NCI-H2107 treated with DMSO at 0.1 percent for 48 hours (cell line): ENCODE data around the gene GRAP.
"Not testable (repeated sequence)": the region's sequence is repeated elsewhere in the genome, so short reads cannot be mapped to it uniquely, and the experiment has no call there.

ENCODE experiments used
- DNase-seq: peaks from one replicate; lab custom pipeline; 2025; ENCODE audit not compliant: unreplicated experiment; lab: John Stamatoyannopoulos, UW

The GRAP gene

GRCh38 chr17:19046782-19047375 lies at the start of gene GRAP:
Gene GRAP (minus strand): TSS chr17:19046957. CDS start chr17:19046926, 31 bp downstream.
- DNase-seq = not testable (repeated sequence)

GRCh38 chr17:19093684-19094438 lies 47.1 kb upstream of the GRAP start:
- not testable (repeated sequence) for DNase-seq

DNA sequence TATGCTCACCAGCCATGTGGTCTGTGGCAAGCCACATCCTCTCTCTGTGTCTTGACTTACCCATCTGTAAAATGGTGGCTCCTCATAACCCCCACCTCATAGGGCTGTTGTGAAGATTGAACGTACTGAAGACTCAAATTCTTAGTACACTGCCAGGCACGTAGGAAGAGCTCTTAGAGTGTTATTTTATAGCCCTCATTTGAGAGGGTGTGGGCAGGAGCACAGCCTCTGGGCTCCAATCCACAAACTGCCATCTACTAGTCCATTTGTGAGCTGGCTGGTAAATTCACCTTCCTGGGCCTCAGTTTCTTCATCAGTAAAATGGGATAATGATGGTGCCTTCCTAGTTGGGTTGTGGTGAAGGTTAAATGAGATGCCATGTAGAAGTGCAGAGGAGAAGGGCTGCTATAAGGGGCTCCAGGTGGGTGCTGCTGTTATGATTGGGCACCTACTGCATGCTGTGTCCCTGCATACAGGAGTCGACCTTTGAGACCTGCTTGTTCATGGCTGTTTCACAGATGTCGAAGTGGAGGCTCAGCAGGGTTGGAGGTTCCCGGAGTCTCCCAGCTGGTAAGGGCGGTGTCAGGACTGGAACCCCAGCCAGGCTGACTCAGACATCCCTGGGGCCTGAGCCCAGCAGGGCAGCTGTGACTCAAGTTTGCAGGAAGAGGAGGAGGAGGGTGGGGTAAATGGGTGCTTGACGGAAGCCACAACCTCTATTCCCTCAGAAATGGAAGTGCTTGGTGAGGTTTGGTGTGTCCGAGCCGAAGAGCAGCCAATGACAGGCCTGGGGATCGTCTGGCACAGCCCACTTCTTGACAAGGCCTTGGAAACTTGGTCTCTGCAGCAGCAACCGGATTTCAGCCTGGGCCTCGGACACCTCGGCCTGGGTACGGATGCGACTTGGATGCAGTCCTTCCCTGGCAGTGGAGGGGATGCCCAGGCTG lies 46.3 kb upstream of the GRAP start:
- not testable (repeated sequence) for DNase-seq

GRCh38 chr17:19090058-19090772 lies 43.5 kb upstream of the GRAP start:
- DNase-seq = not testable (repeated sequence)

DNA sequence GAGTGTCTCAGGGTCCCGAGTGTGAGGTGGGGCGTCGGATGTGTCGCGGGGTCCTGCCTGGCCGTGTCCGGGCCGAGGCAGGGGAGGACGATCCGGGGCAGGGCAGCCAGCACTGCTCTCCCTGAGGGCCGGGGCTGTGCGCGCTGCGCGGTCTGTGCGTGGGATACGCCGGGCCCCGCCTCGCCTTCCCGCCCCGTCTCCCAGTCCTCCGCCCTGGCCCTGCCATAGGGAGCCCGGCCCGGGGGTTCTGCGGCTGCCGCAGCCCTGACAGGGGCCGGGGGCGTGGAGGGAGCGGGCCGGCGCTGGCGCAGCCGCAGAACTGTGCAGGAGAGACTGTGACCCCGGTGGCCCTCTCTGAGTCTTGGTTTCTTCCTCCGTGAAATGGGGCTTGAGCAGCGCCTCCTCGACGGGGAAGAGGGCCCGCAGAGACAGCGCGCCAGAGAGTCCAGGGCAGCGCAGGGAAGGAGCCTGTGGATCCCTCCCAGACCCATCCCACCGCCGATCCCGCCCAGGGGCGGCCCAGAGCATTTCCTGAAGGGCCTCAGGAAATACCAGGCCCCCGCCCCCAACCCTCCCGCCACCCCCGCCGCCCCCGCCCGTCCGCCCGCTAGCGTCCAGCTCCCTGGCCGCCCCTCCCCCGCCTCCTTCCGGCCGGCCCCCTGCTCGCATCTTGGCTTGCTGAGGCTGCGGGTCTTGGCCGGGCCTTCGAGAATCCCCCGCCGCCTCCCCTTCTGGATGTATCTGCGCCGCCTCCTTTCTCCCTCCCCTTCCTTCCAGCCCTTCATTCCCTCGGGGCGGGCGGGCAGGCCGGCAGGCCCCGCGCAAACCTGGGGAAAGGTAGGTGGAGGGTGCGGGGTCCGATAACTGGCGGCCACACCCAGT lies 42.3 kb upstream of the GRAP start:
- not testable (repeated sequence) for DNase-seq

- DNase-seq = not testable (repeated sequence)
These were observed 30.6 kb upstream of the GRAP start for GRCh38 chr17:19077386-19077785.

DNA sequence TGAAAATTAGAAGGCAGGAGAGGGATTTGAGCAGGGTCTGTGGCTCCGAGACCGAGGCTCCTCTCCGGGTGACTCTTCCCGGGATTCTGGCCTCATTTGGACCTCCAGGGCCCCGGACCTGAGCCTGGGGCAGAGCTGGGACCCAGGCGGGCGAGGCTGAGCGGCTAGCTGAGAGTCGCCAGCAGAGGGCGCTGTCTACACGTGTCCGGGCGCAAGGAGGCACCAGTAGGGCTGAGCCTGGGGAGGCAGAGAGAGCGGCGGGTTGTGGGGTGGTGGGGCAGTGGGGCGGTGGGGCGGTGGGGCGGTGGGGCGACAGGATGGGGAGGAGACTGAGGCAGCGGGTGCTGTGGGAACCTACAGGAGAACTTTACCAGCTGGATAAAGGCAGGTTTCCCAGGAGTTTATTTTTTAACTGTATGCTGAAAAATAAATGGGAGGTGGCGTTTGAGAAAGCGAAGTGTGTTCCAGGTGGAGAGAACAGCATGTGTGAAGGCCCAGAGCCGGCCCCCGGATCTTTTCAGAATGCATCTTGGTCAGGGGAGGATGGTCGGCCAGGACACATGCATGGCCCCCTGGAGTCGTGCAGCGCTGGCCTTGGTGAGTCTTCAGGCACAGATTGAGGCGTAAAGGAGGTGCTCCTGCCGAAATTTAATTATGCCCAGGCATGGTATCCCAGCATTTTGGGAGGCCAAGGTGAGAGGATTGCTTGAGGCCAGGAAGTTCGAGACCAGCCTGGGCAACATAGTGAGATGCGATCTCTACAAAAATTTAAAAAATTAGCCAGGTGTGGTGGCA lies 29.8 kb upstream of the GRAP start:
- not testable (repeated sequence) for DNase-seq

- not testable (repeated sequence) for DNase-seq
These were observed 23.8 kb upstream of the GRAP start for GRCh38 chr17:19070318-19071168.

GRCh38 chr17:19064378-19064777 lies 17.6 kb upstream of the GRAP start:
- DNase-seq = not testable (repeated sequence)

GRCh38 chr17:19063326-19063956 lies 16.7 kb upstream of the GRAP start:
- not testable (repeated sequence) for DNase-seq

- DNase-seq = not testable (repeated sequence)
These were observed 16.1 kb upstream of the GRAP start for GRCh38 chr17:19062718-19063325.

DNA sequence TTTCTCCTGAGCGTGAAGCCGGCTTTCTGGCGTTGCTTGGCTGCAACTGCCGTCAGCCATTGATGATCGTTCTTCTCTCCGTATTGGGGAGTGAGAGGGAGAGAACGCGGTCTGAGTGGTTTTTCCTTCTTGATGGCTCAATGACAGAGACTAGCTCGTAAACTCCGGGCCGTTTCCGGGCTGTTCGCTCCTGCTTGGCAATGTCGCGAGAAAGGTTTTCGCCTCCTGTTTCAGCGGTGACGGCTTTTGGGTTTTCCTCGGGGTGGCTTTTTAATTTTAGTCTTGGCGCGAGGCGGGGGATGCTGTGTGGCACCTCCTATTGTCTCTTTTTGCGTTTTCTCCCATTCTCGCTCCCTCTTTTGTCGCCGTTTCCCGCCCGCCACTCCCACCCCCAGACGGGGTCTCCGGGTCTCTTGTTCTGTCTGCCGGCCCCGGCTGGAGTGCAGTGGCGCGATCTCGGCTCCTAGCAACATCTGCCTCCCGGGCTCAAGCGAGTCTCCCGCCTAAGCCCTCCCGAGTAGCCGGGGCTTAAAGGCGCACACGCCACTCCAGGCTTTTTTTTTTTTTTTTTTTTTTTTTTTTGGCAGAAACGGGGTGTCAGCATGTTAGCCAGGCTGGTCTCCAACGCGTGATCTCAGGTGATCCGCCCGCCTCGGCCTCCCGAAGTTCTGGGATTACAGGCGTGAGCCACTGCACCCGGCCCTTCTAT lies 15.4 kb upstream of the GRAP start:
- DNase-seq = not testable (repeated sequence)

GRCh38 chr17:19055447-19055846 lies 8.7 kb upstream of the GRAP start:
- not testable (repeated sequence) for DNase-seq

- not testable (repeated sequence) for DNase-seq
These were observed 2.1 kb upstream of the GRAP start for GRCh38 chr17:19048826-19049225.

DNA sequence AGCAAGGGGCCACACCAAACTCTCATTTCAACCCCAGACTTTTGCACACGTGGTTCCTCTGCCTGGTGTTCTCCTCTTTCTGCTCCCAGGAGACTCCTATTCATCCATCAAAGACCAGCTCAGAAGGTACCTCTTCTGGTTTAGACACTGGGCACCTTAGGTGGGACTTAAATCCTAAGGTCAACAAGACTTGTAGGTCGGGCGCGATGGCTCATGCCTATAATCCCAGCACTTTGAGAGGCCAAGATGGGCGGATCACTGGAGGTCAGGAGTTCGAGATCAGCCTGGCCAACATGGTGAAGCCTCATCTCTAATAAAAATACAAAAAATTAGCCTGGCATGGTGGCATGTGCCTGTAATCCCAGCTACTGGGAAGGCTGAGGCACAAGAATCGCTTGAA lies 753 bp upstream of the GRAP start:
- DNase-seq = not testable (repeated sequence)

DNA sequence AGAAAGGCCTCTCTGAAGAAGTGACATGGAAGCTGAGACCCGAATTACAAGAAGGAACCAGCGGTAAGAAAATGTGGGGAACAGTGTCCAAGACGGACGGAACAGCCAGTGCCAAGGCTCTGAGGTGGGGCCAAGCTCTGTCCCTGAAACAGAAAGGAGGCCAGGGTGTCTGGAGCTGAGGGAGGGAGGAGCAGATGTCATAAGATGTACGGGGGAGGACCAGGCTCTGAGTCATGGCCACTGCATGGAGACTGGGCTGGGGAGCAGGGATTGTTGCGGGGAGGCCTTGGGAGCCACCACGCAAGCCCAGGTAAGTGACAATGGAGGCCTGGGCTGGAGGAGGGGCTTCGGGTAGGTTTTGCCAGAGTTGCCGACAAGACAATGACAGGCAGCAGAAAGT lies 2.1 kb downstream of the GRAP start:
- DNase-seq = not testable (repeated sequence)
